Placental epithelial cell (primary cell): ENCODE data around the gene COL12A1. TPM values are rescaled to one million over a fixed set of nuclear protein-coding genes. Genes with fewer than 3 reads are reported as not detected.

Source experiments
- total RNA-seq: library from RNA; depleted of rRNA; stranded (reverse); fragments of >200 nt; gene quantifications from 2 replicates; pipeline ENCODE4 v1.2.3, GENCODE V29; 2012

Gene COL12A1
- 301 and 1,002 TPM in 2 replicates for total RNA-seq

GRCh38 chr6:75205776-75206575, at the start of gene COL12A1:
TSS of gene COL12A1 (minus strand) at chr6:75206053. CDS start at chr6:75202792, 3,261 bp downstream.

GRCh38 chr6:75243333-75244062, 37.6 kb upstream of the COL12A1 start, which contains the start of gene COX7A2:
TSS of gene COX7A2 (minus strand) at chr6:75243801. CDS start at chr6:75243734, 67 bp downstream.

Other genes with a start within 250 kb of the COL12A1 start
- gene COX7A2, start 37.7 kb upstream of the COL12A1 start, total RNA-seq, result 75.0 and 228 TPM in 2 replicates
- gene TMEM30A, start 78.7 kb upstream of the COL12A1 start, total RNA-seq, result 75.0 and 123 TPM in 2 replicates